Spleen (tissue), 7 donors: ENCODE data around the gene PLEKHM3.

ENCODE experiments used
- CTCF ChIP-seq, 11 experiments: fragments of 200-600 bp in 7 of 11; fragments of 450-650 bp in 4 of 11; sonication (generic) in 4 of 11; IDR thresholded peaks in 8 of 11; conservative IDR thresholded peaks in 3 of 11; 1 replicate in 7 of 11; 2 replicates in 4 of 11; pipeline versions ENCODE4 v1.4.0 to v1.8.0; 2016 to 2021; ENCODE audit warnings: antibody characterized with exemption in 11 of 11, inconsistent platforms in 4 of 11, mild to moderate bottlenecking in 1 of 11
- POLR2A ChIP-seq, 3 donors: fragments of 450-650 bp; IDR thresholded peaks; one replicate each; pipeline ENCODE4 v1.5.1; 2017; ENCODE audit warnings: antibody characterized with exemption in 3 of 3, mild to moderate bottlenecking in 1 of 3
- donor health status: DM: no; HTN: no; CAD: no; lungs with moderate emphysema.
- donor health status: DM: no; HTN: no; CAD: no.
- donor health status: DM: no; HTN: no; CAD: no.

- TF ChIP-seq CTCF (IDR thresholded peaks at IDR 0.05 in 8 of 11, conservative IDR thresholded peaks at IDR 0.05 in 3 of 11) (no peak), POLR2A (IDR thresholded peaks at IDR 0.05) (no peak)
Measured at GRCh38 chr2:207771421-207771820, 253.9 kb downstream of the PLEKHM3 start.
